OCI-LY7 (cell line): ENCODE results near the gene NACA. TPM values are rescaled to one million over a fixed set of nuclear protein-coding genes. Genes with fewer than 3 reads are reported as not detected.

ENCODE experiments used
- BruUV-seq: library from RNA; stranded (reverse); fragments of 400-500 nt; replicated peaks from 2 replicates; lab custom pipeline; 2021; lab: Mats Ljungman, UMichigan
- CTCF ChIA-PET: fragments of 300-600 bp; sonication (Branson Sonifier 250); formaldehyde crosslinking; loops from one replicate; lab custom pipeline; 2022; ENCODE audit warnings: antibody characterized with exemption; ENCODE audit not compliant: unreplicated experiment; lab: Charles Lee
- POLR2A ChIA-PET: fragments of 300-600 bp; sonication (Branson Sonifier 250); formaldehyde crosslinking; loops from one replicate; lab custom pipeline; 2022; ENCODE audit warnings: antibody characterized with exemption; lab: Charles Lee
- DNase-seq: peaks from one replicate; pipeline ENCODE4 v3.0.0-alpha.2; 2015; ENCODE audit warnings: low spot score
- H2AFZ ChIP-seq: fragments of 200-600 bp; sonication (generic), shearing (Covaris generic); 2 replicates; pipeline ENCODE4 v1.6.1; 2014; ENCODE audit warnings: mild to moderate bottlenecking, antibody characterized with exemption, low read length, moderate library complexity
- H3K27ac ChIP-seq: fragments of 200-600 bp; sonication (generic); 2 replicates; pipeline ENCODE4 v1.5.1; 2014; ENCODE audit warnings: mixed run types, low read depth, mild to moderate bottlenecking, moderate library complexity, low read length, inconsistent platforms; ENCODE audit not compliant: poor library complexity, severe bottlenecking
- H3K36me3 ChIP-seq: fragments of 200-600 bp; sonication (generic); 2 replicates; pipeline ENCODE4 v1.6.1; 2014; ENCODE audit warnings: mild to moderate bottlenecking, antibody characterized with exemption, low read length, moderate library complexity, mixed read lengths; ENCODE audit not compliant: insufficient read depth
- H3K4me1 ChIP-seq: fragments of 200-600 bp; sonication (generic); 2 replicates; pipeline ENCODE4 v1.5.1; 2014; ENCODE audit warnings: mild to moderate bottlenecking, low read length; ENCODE audit not compliant: insufficient read depth, poor library complexity, severe bottlenecking
- H3K4me2 ChIP-seq: fragments of 200-600 bp; sonication (generic); 2 replicates; pipeline ENCODE4 v1.6.1; 2014; ENCODE audit warnings: mild to moderate bottlenecking, low read length
- H3K4me3 ChIP-seq: fragments of 200-600 bp; sonication (generic); 2 replicates; pipeline ENCODE4 v1.5.1; 2014; ENCODE audit warnings: mild to moderate bottlenecking, low read depth, low read length; ENCODE audit not compliant: poor library complexity, severe bottlenecking
- H3K79me2 ChIP-seq: fragments of 200-600 bp; sonication (generic); 2 replicates; pipeline ENCODE4 v1.6.1; 2016; ENCODE audit warnings: low read depth, mild to moderate bottlenecking, low read length, moderate library complexity, mixed read lengths; ENCODE audit not compliant: insufficient read depth
- H3K9me2 ChIP-seq: fragments of 200-600 bp; sonication (generic); 2 replicates; pipeline ENCODE4 v1.6.1; 2016; ENCODE audit warnings: mild to moderate bottlenecking, low read length, mixed read lengths; ENCODE audit not compliant: insufficient read depth
- H3K9me3 ChIP-seq: fragments of 200-600 bp; sonication (generic); 2 replicates; pipeline ENCODE4 v1.6.1; 2014; ENCODE audit warnings: mild to moderate bottlenecking, mixed run types, low read length, mixed read lengths
- H4K20me1 ChIP-seq: fragments of 200-600 bp; sonication (generic); 2 replicates; pipeline ENCODE4 v1.6.1; 2014; ENCODE audit warnings: mild to moderate bottlenecking, antibody characterized with exemption, low read length, moderate library complexity, mixed read lengths; ENCODE audit not compliant: insufficient read depth
- EZH2phosphoT487 ChIP-seq: fragments of 200-600 bp; sonication (generic); IDR thresholded peaks from 2 replicates; pipeline ENCODE4 v1.6.1; 2018; ENCODE audit warnings: low read depth, borderline replicate concordance, mild to moderate bottlenecking, mixed run types, antibody characterized with exemption, low read length, moderate library complexity, mixed read lengths
- intact Hi-C: fragments of 100-400 bp; cut with micrococcal nuclease; formaldehyde crosslinking; loops from one replicate; pipeline ENCODE4 v1.10.0; 2022; ENCODE audit not compliant: unreplicated experiment
- total RNA-seq, 2 experiments: library from RNA; depleted of rRNA in 1 of 2; stranded (reverse); fragments of >200 nt in 1 of 2; shearing (Covaris generic) in 1 of 2; gene quantifications; 2 replicates each; pipeline ENCODE4 v1.2.3, GENCODE V29; 2014 to 2022
- TF ChIP-seq, protein P1 (sequence below): fragments of 200-600 bp; sonication (generic); conservative IDR thresholded peaks from 2 replicates; pipeline ENCODE4 v1.5.1; 2014; ENCODE audit warnings: mild to moderate bottlenecking, antibody characterized with exemption, low read length, moderate library complexity, mixed read lengths

NACA gene
- total RNA-seq, 2 experiments from 2014 or later = 892 to 1,723 TPM

DNA sequence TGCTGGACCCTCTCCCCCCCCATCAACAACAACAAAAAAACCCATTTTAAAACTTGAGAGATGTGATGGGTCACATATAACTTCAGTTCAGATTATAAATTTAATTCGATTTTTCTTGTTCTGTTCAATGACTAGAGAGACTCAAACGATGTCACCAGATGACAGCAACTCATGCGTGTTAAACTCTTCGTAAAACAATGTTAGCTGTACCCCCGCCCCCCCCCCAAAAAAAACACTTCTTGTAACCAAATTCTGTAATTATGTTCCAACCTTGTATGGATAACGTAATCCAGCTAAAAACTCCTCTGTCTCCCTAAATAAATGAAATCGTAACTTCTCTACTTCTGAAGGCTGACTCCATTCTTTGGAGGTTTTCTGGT, 614 bp upstream of the NACA start:
- POLR2A ChIA-PET = interaction anchor here (0.6 to 2.9 kb wide), 13 partner anchors 11 to 704 kb away, joined by 3 to 10 read pairs (median 3); partner anchors contain the start of genes ATP5F1B and PTGES3

DNA sequence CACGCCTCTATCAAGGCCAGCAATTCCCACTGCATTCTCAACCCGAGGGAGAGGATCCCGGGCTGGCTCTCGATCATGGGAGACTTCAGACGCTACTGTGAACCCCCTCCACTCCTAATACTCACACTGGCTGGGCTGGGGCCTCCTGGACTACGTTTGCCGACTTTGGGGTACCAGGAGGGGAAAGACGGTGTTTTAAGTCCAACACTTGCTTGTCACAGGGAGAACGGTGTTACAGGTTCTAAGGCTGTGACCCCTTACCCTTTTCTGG, 463 bp downstream of the NACA start:
- H3K27ac ChIP-seq = peak overlapping the region; percentile 91
- peak overlapping the region; percentile 93 for H3K4me3 ChIP-seq
- no peaks in the 10 kb centered on the region for H3K9me3 ChIP-seq
- peaks cover 82% of the 10 kb centered on the region for H3K36me3 ChIP-seq
- TSS peak; percentile 68 for BruUV-seq
- peaks cover 47% of the 10 kb centered on the region for H3K4me1 ChIP-seq
- intact Hi-C loops = loop anchor here (2.0 kb wide), 2 partner anchors 36 to 78 kb away; partner anchors contain the start of gene PTGES3
- peak overlapping the region; percentile 83 for H3K4me2 ChIP-seq
- CTCF ChIA-PET = no interaction called here
- no peaks in the 10 kb centered on the region for H3K9me2 ChIP-seq
- H2AFZ ChIP-seq = peak overlapping the region; percentile 17; the same call in 1 of the 2 replicates
- TF ChIP-seq EZH2phosphoT487 = no peak
- TF ChIP-seq, protein P1, sequence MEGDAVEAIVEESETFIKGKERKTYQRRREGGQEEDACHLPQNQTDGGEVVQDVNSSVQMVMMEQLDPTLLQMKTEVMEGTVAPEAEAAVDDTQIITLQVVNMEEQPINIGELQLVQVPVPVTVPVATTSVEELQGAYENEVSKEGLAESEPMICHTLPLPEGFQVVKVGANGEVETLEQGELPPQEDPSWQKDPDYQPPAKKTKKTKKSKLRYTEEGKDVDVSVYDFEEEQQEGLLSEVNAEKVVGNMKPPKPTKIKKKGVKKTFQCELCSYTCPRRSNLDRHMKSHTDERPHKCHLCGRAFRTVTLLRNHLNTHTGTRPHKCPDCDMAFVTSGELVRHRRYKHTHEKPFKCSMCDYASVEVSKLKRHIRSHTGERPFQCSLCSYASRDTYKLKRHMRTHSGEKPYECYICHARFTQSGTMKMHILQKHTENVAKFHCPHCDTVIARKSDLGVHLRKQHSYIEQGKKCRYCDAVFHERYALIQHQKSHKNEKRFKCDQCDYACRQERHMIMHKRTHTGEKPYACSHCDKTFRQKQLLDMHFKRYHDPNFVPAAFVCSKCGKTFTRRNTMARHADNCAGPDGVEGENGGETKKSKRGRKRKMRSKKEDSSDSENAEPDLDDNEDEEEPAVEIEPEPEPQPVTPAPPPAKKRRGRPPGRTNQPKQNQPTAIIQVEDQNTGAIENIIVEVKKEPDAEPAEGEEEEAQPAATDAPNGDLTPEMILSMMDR = no peak
- H4K20me1 ChIP-seq = peaks cover 40% of the 10 kb centered on the region
- no peak for DNase-seq
- peaks cover 60% of the 10 kb centered on the region for H3K79me2 ChIP-seq
- POLR2A ChIA-PET = interaction anchor here (2.9 kb wide), 1 partner anchor 40 kb away, joined by 10 read pairs; no protein-coding TSS in a partner anchor

More for the DNA sequence above, 614 bp upstream of the NACA start:
- CTCF ChIA-PET = interaction anchor here (0.5 to 0.8 kb wide), 2 partner anchors 38 to 44 kb away, joined by 4 to 5 read pairs; partner anchors contain the start of gene PTGES3
- no peak for DNase-seq
- Histone ChIP-seq H3K9me3 (no peaks in the 10 kb centered on the region), H3K9me2 (no peaks in the 10 kb centered on the region), H3K36me3 (peaks cover 78% of the 10 kb centered on the region), H3K79me2 (peaks cover 49% of the 10 kb centered on the region), H3K4me1 (peaks cover 37% of the 10 kb centered on the region), H3K27ac (peak overlapping the region; percentile 91), H3K4me2 (peak overlapping the region; percentile 83), H4K20me1 (peaks cover 35% of the 10 kb centered on the region), H2AFZ (peak overlapping the region; percentile 81), H3K4me3 (peak overlapping the region; percentile 93)
- intact Hi-C loops = loop anchor here (1.0 to 2.0 kb wide), 3 partner anchors 26 to 79 kb away; partner anchors contain the start of gene PTGES3
- BruUV-seq = TSS peak; percentile 99
- no peak for TF ChIP-seq EZH2phosphoT487
- TF ChIP-seq, protein P1 = no peak
